Breast epithelium (tissue), 4 donors: Measurements from ENCODE around the gene NAT10. TPM values are rescaled to one million over a fixed set of nuclear protein-coding genes. Genes with fewer than 3 reads are reported as not detected.

Source experiments
- DNase-seq, 2 donors: peaks; one replicate each; pipeline ENCODE4 v3.0.0-alpha.2; 2019; ENCODE audit warnings: low spot score in 2 of 2
- H3K27ac ChIP-seq, 2 donors: fragments of 200-600 bp; sonication (generic) in 1 of 2; one replicate each; pipeline ENCODE4 v1.5.1; 2016 to 2019; ENCODE audit warnings: mild to moderate bottlenecking in 1 of 2
- H3K27me3 ChIP-seq, 2 donors: fragments of 200-600 bp; sonication (generic) in 1 of 2; one replicate each; pipeline versions ENCODE4 v1.5.1 to v1.6.0; 2017 to 2019; ENCODE audit warnings: control low read depth in 1 of 2, mild to moderate bottlenecking in 1 of 2
- H3K36me3 ChIP-seq: fragments of 200-600 bp; one replicate; pipeline ENCODE4 v1.5.1; 2019
- H3K4me1 ChIP-seq, 2 donors: fragments of 200-600 bp; sonication (generic); one replicate each; pipeline ENCODE4 v1.5.1; 2016 to 2019; ENCODE audit warnings: control low read depth in 1 of 2
- H3K4me3 ChIP-seq, 3 donors: fragments of 200-600 bp; sonication (generic); 1 replicate in 2 of 3; 2 replicates in 1 of 3; pipeline ENCODE4 v1.5.1; 2016 to 2019; ENCODE audit warnings: mild to moderate bottlenecking in 3 of 3, moderate library complexity in 2 of 3
- H3K9me3 ChIP-seq, 2 donors: fragments of 200-600 bp; sonication (generic) in 1 of 2; one replicate each; pipeline ENCODE4 v1.5.1; 2016 to 2019; ENCODE audit warnings: control low read depth in 1 of 2
- CTCF ChIP-seq, 3 donors: fragments of 450-650 bp; IDR thresholded peaks; one replicate each; pipeline ENCODE4 v1.5.1; 2016 to 2017; ENCODE audit warnings: antibody characterized with exemption in 3 of 3, mild to moderate bottlenecking in 3 of 3, moderate library complexity in 3 of 3
- POLR2A ChIP-seq: fragments of 450-650 bp; IDR thresholded peaks from one replicate; pipeline ENCODE4 v1.6.1; 2016; ENCODE audit warnings: antibody characterized with exemption, mild to moderate bottlenecking, moderate library complexity
- POLR2AphosphoS5 ChIP-seq, 3 donors: sonication (generic); formaldehyde crosslinking; IDR thresholded peaks; one replicate each; pipeline ENCODE4 v1.6.1; 2017; ENCODE audit warnings: antibody characterized with exemption in 3 of 3
- intact Hi-C: fragments of 100-400 bp; cut with DNase I; formaldehyde crosslinking; loops from one replicate; pipeline ENCODE4 v1.15.1; 2023; ENCODE audit warnings: low total_unique reads
- total RNA-seq, 3 donors: library from RNA; depleted of rRNA; stranded (reverse); fragments of >200 nt; gene quantifications; one replicate each; pipeline ENCODE4 v1.1.0, GENCODE V29; 2016

NAT10 gene
- total RNA-seq, 3 donors from 2014 or later: 22.6 to 41.0 (median 31.5) TPM

DNA sequence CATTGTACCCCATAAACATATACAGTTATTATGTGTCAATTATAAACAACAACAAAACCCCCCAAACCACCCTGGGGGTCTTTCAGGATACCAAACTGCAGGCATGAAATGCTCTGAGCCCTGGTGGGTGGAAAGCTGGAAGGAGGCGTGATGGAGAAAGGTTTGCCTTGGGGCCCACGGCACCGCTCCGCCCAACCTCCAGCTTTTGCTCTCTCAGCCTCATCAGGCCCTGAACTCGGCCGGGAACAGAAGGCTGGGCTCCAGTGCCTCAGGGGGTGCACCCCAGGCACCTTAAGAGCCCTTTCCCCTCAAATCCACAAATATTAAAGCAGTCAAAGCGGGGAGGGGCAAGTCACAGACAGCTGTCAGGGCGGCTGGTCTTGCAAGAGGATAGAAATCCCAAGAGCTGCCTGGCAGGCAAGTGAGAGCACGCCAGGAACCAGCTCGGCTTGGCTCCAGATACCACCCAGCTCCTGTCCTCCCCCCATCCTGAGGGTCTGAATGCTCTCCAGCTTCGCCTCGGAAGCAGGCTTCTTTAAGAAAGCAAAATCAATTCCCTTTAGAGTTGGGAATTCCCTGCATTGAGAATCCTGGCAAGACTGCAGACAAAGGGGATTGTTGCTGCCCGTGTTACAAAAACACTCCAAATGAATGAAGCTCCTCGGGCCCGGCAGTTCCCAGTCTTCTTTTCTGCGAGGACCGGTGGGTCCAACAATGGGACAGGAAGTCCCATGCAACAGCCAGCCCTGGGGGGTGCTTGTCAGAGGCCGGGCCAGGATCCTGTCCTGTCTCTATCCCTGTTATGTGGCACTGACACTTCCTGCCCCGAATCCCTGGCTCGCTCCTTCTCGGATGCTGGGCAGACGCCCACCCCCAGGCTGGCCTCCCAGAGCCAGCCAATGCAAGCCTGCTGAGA, 80.8 kb downstream of the NAT10 start:
- no peaks in the 10 kb centered on the region for H3K36me3 ChIP-seq
- H3K9me3 ChIP-seq: no peaks in the 10 kb centered on the region
- peaks cover 0 to 6% of the 10 kb centered on the region in 2 donors for H3K4me1 ChIP-seq
- no peak overlapping the region for H3K4me3 ChIP-seq
- intact Hi-C loops: no loop called here
- H3K27me3 ChIP-seq: no peaks in the 10 kb centered on the region
- TF ChIP-seq POLR2A (no peak), CTCF (IDR thresholded peaks at IDR 0.05) (no peak), POLR2AphosphoS5 (IDR thresholded peaks at IDR 0.05) (no peak)
- no peak overlapping the region for H3K27ac ChIP-seq
- no peak for DNase-seq

DNA sequence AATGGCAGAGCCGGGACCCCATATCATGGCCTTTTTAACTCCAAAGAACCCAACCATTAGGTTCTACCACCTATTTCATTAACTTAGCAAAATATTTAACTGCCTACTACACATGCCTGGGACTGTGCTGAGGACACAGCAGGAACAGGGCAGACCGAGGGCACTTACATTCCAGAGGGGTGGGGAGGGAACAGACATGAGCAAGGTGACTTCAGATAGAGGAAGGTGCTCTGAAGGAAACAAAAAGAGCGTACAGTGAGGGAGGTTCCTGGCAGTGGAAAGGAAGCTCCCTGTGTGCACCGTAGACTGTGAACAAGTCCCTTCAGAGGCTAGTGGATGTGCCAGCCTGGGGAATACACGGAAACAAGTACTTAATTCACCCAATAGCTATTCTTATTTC, 82.8 kb downstream of the NAT10 start:
- Histone ChIP-seq H3K9me3 (no peaks in the 10 kb centered on the region), H3K36me3 (no peaks in the 10 kb centered on the region), H3K27ac (no peak overlapping the region), H3K4me1 (peaks cover 0 to 6% of the 10 kb centered on the region in 2 donors), H3K4me3 (no peak overlapping the region), H3K27me3 (no peaks in the 10 kb centered on the region)
- intact Hi-C loops: no loop called here
- DNase-seq: no peak
- no peak for TF ChIP-seq CTCF (IDR thresholded peaks at IDR 0.05)
- no peak for TF ChIP-seq POLR2AphosphoS5 (IDR thresholded peaks at IDR 0.05)
- TF ChIP-seq POLR2A: no peak

- no peak overlapping the region for H3K27ac ChIP-seq
- H3K4me3 ChIP-seq: no peak overlapping the region
- intact Hi-C loops: no loop called here
- no peak for TF ChIP-seq CTCF (IDR thresholded peaks at IDR 0.05)
- TF ChIP-seq POLR2A: no peak
- TF ChIP-seq POLR2AphosphoS5 (IDR thresholded peaks at IDR 0.05): no peak
- peaks cover 0 to 6% of the 10 kb centered on the region in 2 donors for H3K4me1 ChIP-seq
- H3K27me3 ChIP-seq: no peaks in the 10 kb centered on the region
- no peak for DNase-seq
- no peaks in the 10 kb centered on the region for H3K36me3 ChIP-seq
- no peaks in the 10 kb centered on the region for H3K9me3 ChIP-seq
Measured at GRCh38 chr11:34189191-34189590, 83.8 kb downstream of the NAT10 start.

DNA sequence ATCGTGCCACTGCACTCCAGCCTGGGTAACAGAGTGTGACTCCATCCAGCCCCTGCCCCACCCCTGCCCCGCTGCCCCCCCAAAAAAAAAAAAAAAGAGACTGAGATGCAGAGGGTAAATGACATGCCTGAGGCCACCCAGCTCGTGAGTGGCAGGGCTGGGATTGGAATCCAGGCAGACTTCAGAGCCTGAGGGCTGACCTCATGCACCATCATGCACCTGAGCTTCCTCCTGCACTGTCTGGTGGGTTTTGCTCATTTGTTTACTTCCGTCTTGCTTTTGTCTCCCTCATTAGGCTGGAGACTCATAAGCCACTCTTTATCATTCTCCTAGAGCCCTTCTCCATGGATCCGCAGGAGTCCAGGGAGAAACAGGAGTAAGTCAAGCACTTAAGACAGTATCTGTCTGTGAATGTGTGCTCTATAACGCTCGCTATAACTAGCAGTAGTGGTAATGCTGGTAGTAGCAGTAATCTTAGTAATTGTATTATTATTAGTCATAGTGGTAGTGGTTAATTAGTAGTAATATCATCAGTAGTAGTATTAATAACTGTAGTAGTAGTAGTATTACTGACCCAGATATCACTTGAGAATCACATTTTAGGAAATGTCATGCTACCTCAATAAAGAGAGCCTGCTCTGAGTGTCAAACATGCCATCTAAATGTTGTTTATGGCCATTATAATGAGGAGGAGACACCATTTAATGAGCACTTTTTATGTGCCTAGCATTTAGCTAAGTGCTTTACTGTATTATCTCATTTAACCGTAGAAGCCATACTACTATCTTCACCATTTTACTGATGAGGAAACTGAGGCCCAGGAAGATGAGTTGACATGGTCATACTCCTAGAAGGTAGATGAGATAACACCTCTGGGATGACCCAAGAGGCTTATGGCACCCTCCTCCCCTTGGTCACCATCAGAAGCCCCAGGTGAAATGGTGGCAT, 85.0 kb downstream of the NAT10 start:
- intact Hi-C loops: no loop called here
- Histone ChIP-seq H3K9me3 (no peaks in the 10 kb centered on the region), H3K27me3 (no peaks in the 10 kb centered on the region), H3K4me3 (no peak overlapping the region), H3K27ac (no peak overlapping the region), H3K4me1 (peaks cover 0 to 6% of the 10 kb centered on the region in 2 donors), H3K36me3 (no peaks in the 10 kb centered on the region)
- DNase-seq: no peak
- TF ChIP-seq CTCF (IDR thresholded peaks at IDR 0.05) (no peak), POLR2A (no peak), POLR2AphosphoS5 (IDR thresholded peaks at IDR 0.05) (no peak)
